ENCODE measurements around the gene SLX4.

DNA sequence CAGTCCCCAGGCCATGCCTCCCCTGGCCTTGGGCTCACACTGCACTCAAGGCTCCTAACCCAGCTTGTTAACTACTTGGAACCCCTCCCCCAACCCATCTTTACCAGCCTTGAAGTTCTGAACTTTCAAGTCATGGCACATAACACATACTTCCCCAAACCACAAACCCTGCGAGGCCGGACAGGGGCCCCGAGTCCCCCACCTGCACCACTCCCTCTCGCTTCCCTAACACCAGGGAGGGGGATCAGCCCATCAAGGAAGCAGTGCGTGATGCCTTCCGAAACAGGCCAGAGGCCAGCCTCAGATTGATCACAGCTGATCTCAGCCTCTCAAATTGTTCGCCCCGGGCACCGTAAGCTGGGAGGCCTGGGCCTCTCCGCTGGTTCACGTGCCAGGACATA is 31.2 kb downstream of the SLX4 start:
- TF ChIP-seq, protein P1, sequence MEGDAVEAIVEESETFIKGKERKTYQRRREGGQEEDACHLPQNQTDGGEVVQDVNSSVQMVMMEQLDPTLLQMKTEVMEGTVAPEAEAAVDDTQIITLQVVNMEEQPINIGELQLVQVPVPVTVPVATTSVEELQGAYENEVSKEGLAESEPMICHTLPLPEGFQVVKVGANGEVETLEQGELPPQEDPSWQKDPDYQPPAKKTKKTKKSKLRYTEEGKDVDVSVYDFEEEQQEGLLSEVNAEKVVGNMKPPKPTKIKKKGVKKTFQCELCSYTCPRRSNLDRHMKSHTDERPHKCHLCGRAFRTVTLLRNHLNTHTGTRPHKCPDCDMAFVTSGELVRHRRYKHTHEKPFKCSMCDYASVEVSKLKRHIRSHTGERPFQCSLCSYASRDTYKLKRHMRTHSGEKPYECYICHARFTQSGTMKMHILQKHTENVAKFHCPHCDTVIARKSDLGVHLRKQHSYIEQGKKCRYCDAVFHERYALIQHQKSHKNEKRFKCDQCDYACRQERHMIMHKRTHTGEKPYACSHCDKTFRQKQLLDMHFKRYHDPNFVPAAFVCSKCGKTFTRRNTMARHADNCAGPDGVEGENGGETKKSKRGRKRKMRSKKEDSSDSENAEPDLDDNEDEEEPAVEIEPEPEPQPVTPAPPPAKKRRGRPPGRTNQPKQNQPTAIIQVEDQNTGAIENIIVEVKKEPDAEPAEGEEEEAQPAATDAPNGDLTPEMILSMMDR (IDR thresholded peaks at IDR 0.05): no peak
- TF ChIP-seq POLR2A (IDR thresholded peaks at IDR 0.05): no peak
- no peak for TF ChIP-seq EP300 (IDR thresholded peaks at IDR 0.05)

Data from upper lobe of left lung (tissue), 4 donors.